SJCRH30 (cell line): ENCODE results near the gene NBEA. TPM values are rescaled to one million over a fixed set of nuclear protein-coding genes. Genes with fewer than 3 reads are reported as not detected.
"Not testable (repeated sequence)": the region's sequence is repeated elsewhere in the genome, so short reads cannot be mapped to it uniquely, and the experiment has no call there.

ENCODE experiments used
- DNase-seq, 2 experiments: peaks; one replicate each; pipeline ENCODE4 v3.0.0-alpha.2; 2015 to 2020
- H3K27ac ChIP-seq: fragments of 250-450 bp; sonication (Bioruptor Pico); 2 replicates; pipeline ENCODE4 v1.5.1; 2020; ENCODE audit warnings: mild to moderate bottlenecking, moderate library complexity
- H3K27me3 ChIP-seq: fragments of 250-450 bp; sonication (Bioruptor Pico); 2 replicates; pipeline ENCODE4 v1.5.1; 2020; ENCODE audit warnings: mild to moderate bottlenecking, moderate library complexity
- H3K36me3 ChIP-seq: fragments of 250-450 bp; sonication (Bioruptor Pico); 2 replicates; pipeline ENCODE4 v1.5.1; 2020; ENCODE audit warnings: mild to moderate bottlenecking, moderate library complexity
- H3K4me1 ChIP-seq: fragments of 250-450 bp; sonication (Bioruptor Pico); 2 replicates; pipeline ENCODE4 v1.5.1; 2020; ENCODE audit warnings: mild to moderate bottlenecking, moderate library complexity
- H3K4me3 ChIP-seq: fragments of 250-450 bp; sonication (Bioruptor Pico); 2 replicates; pipeline ENCODE4 v1.5.1; 2020; ENCODE audit warnings: mild to moderate bottlenecking, moderate library complexity
- H3K9me3 ChIP-seq: fragments of 250-450 bp; sonication (Bioruptor Pico); replicated peaks from 2 replicates; pipeline ENCODE4 v1.5.1; 2020; ENCODE audit warnings: mild to moderate bottlenecking, moderate library complexity
- total RNA-seq: library from RNA; depleted of rRNA; stranded (reverse); fragments of >200 nt; shearing (Covaris generic); gene quantifications from 2 replicates; pipeline ENCODE4 v1.2.3, GENCODE V29; 2014

The NBEA gene
- total RNA-seq, 1 experiment from 2014 or later: 5.3 TPM

DNA sequence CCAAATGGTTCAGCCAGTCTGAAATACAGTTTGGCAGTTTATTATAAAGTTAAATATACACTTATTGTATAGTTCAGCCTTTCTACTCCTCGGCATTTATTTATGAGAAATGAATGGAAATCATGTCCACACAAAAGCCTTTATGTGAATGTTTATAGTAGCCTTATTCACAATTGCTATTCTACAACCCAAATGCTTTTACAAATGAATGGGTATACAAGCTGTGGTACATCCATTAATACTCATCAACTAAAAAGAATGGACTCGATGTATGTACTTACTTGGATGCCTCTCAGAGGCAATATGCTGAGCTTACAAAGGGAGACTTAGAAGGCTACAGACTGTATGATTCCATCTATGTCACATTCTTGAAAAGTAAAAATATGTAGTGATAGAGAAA, 150.7 kb downstream of the NBEA start:
- DNase-seq: no peak
- no peak overlapping the region for H3K4me3 ChIP-seq
- H3K27ac ChIP-seq: no peak overlapping the region
- no peaks in the 10 kb centered on the region for H3K27me3 ChIP-seq
- H3K36me3 ChIP-seq: no peaks in the 10 kb centered on the region
- no peaks in the 10 kb centered on the region for H3K4me1 ChIP-seq
- H3K9me3 ChIP-seq: no peaks in the 10 kb centered on the region

DNA sequence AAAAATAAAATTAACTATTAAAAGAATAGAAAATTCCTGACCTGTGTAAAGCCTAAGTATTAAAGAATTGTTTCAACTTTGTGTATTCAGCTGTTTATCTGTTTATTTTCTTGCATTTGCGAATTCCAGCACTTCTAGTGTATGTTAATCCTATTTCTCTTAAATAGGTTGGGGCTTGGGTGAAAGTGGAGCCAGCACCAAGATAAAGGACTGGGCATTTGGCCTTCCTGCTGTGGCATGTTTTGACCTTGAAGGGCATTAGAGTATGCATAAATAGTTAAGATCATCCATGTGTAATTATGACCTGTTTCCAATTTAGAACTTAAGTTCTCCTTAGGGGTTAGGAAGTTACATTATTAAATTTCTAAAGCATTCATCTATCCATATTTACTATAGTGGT, 151.3 kb downstream of the NBEA start:
- H3K27ac ChIP-seq: no peak overlapping the region
- no peaks in the 10 kb centered on the region for H3K27me3 ChIP-seq
- no peak overlapping the region for H3K4me3 ChIP-seq
- H3K36me3 ChIP-seq: no peaks in the 10 kb centered on the region
- peak in 1 of 2 experiments; percentile 17 for DNase-seq
- H3K4me1 ChIP-seq: no peaks in the 10 kb centered on the region
- no peaks in the 10 kb centered on the region for H3K9me3 ChIP-seq

DNA sequence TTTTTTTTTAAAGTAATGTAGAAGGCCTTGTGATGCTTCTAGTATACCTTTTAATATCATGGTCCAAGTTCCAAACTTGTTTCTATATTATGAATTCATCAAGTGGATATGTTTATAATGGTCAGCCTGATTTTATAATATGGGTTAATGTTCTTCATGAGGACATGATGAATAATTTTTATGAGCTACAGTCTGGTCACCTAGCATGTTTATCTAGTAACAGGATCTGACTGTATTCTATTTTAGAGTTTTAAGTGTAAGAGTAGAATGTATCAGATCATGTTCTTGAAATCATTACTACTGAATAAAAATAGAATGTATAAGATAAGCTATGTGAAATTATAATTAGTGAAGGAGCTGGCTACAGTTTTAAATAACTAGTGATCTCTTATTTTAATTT, 164.7 kb downstream of the NBEA start:
- not testable (repeated sequence) for H3K4me3 ChIP-seq, H3K36me3 ChIP-seq, H3K27me3 ChIP-seq, H3K9me3 ChIP-seq, H3K27ac ChIP-seq, DNase-seq, H3K4me1 ChIP-seq

DNA sequence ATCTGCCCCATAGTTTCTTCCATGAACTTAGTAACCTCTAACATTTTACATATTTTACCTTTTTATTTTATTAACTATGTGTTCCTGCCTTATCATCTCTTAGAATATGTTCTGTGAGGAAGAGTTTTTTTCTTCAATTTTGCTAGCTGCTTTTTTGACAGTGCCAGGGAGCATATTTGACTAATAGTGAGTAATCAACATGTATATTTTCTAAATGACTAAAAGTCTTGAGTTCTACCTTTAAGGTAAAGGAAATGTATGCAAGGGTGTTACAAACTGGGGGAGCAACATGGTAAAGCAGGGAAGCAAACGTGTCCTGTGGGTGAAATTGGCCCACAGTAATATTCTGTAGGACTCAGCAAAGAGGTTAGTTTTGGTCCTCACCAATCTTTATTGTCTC, 165.5 kb downstream of the NBEA start:
- H3K4me3 ChIP-seq: no peak overlapping the region
- no peaks in the 10 kb centered on the region; the same call in 1 of the 2 replicates for H3K9me3 ChIP-seq
- H3K27me3 ChIP-seq: no peaks in the 10 kb centered on the region
- no peak for DNase-seq
- no peak overlapping the region for H3K27ac ChIP-seq
- H3K36me3 ChIP-seq: no peaks in the 10 kb centered on the region
- no peaks in the 10 kb centered on the region for H3K4me1 ChIP-seq

DNA sequence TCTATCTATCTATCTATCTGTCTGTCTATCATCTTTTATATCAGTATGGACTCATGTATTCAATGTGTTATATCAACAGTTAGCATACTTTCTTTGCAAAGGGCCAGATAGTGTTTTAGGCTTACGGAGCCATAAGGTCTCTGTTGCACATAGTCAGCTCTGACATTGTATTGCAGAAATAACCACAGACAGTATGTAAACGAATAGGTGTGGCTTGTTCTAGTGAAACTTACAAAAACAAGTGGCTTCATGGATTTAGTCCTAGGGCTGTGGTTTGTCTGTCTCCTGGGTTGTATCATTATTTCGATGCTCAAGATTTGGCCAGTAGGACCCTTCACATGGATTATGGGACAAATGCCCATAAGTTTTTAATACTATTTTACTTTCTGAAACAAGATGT, 171.5 kb downstream of the NBEA start:
- not testable (repeated sequence) for DNase-seq, H3K36me3 ChIP-seq, H3K27ac ChIP-seq, H3K27me3 ChIP-seq, H3K4me3 ChIP-seq, H3K4me1 ChIP-seq, H3K9me3 ChIP-seq

DNA sequence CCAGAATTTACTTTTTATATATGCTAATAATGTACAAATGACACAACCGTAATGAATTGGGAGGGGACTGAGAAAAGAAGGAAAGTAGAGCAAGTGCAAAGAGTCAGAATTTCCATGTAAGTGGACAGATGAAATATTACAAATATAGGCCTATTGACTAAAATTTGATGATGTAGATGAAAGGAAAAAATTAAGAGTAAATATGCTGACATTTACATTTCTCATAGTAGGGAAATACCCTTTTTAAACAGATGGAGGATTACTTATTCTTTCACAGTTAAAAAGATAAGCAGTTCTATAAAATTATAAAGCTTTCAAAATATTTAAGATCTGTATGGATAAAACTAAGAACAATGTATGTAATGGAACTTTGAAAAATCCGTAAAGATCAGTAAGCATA, 185.4 kb downstream of the NBEA start:
- no peaks in the 10 kb centered on the region for H3K9me3 ChIP-seq
- H3K27ac ChIP-seq: no peak overlapping the region
- no peaks in the 10 kb centered on the region for H3K36me3 ChIP-seq
- no peak overlapping the region for H3K4me3 ChIP-seq
- H3K4me1 ChIP-seq: no peaks in the 10 kb centered on the region
- H3K27me3 ChIP-seq: no peaks in the 10 kb centered on the region
- DNase-seq: no peak

DNA sequence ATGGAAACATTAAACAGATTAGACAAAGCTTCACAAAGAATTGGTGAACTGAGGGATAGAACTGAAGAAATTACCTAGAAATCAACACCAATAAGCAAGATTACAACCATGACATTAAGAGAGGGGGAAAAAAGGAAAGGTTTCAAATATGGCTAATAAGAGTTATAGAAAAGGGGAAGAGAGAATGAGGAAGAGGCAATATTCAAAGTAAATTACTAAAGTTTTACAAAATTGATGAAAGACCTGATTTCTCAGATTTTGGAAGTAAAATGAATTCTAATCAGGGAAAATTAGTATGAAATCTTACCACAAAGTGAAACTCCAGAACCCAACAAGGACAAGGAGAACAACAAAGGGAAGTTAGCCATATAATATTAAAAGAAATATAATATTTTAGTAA, 187.4 kb downstream of the NBEA start:
- no peak for DNase-seq
- H3K27ac ChIP-seq: no peak overlapping the region
- H3K4me3 ChIP-seq: no peak overlapping the region
- H3K4me1 ChIP-seq: no peaks in the 10 kb centered on the region
- no peaks in the 10 kb centered on the region for H3K9me3 ChIP-seq
- H3K36me3 ChIP-seq: no peaks in the 10 kb centered on the region
- no peaks in the 10 kb centered on the region for H3K27me3 ChIP-seq

DNA sequence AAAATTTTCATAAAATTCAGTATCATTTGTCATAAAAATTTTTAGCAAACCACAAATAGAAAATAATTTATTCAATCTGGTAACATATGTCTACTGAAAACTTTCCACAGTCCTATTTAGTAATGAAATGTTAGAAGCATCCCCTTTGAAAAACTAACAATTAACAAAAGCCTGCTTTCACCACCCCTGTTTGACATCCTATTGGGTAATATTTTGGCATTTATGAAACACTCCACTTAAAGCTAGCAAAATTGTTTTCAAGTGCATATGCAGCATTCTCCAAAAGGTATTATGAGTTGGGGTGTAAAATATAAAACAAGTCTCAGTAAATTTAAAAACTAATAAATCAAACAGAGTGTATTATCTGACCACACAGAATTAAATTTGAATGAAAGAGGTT, 189.4 kb downstream of the NBEA start:
- H3K9me3 ChIP-seq: no peaks in the 10 kb centered on the region
- H3K4me3 ChIP-seq: no peak overlapping the region
- DNase-seq: no peak
- H3K4me1 ChIP-seq: no peaks in the 10 kb centered on the region
- H3K27ac ChIP-seq: no peak overlapping the region
- no peaks in the 10 kb centered on the region for H3K36me3 ChIP-seq
- no peaks in the 10 kb centered on the region for H3K27me3 ChIP-seq

DNA sequence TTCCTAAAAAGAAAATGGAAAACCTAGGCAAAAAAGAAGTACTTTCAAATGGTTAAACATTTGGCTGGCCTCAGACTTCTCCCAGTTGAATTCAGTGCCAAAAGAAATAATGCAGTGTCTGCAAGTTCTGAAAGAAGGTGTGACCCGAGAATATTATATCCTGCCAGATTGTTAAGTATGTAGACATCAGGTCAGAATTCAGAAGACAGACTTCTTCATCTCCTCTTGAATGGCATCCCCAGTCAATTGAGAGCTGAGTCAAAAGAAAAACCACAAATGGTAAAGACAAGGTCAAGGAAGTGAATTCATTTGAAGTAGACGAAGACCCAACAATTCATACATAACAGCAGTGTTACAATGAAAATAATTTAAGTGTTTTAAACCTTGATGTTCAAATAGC, 194.5 kb downstream of the NBEA start:
- no peaks in the 10 kb centered on the region for H3K4me1 ChIP-seq
- no peak overlapping the region for H3K27ac ChIP-seq
- no peak for DNase-seq
- no peak overlapping the region for H3K4me3 ChIP-seq
- H3K9me3 ChIP-seq: no peaks in the 10 kb centered on the region
- no peaks in the 10 kb centered on the region for H3K27me3 ChIP-seq
- no peaks in the 10 kb centered on the region for H3K36me3 ChIP-seq

DNA sequence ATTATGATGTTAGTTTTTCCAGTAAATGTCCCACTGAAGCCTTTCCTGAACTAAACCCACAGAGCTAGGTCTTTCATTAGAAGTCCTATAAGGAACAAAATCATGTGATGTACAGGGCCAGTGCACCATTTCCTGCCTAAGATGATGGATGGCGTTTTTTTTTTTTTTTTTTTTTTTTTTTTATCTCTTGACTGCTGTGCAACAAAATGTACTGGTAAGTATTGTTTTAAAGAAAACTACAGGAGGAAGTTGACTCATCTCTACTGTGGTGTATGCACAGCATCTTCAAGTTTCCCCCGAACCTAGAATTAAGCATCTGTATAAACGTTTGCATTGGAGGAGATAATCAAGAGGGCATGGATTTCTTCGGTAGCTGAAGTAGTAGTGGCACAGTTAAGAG, 197.5 kb downstream of the NBEA start:
- no peak for DNase-seq
- Histone ChIP-seq H3K36me3 (no peaks in the 10 kb centered on the region), H3K27ac (no peak overlapping the region), H3K4me3 (no peak overlapping the region), H3K4me1 (no peaks in the 10 kb centered on the region), H3K9me3 (no peaks in the 10 kb centered on the region), H3K27me3 (no peaks in the 10 kb centered on the region)

DNA sequence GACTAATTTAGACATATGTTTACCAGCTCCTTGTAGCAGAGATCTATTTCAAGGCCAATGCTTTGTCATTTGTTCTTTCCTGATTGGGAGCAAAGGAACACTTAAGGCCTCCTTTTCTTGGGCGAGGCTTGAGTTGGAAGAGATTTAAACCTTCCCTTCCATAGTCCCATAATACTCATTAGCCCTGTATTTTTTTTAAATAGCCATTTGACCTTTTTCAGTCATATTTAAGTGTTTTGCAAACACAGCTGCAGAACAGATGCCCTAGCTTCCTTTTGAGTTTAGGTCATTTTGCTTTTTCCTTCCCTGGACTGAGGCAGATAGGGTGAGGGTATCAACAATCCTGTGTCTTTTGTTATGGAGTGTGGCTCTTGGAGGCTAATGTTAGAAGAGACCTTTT, 198.3 kb downstream of the NBEA start:
- Histone ChIP-seq H3K9me3 (no peaks in the 10 kb centered on the region), H3K4me3 (no peak overlapping the region), H3K27ac (no peak overlapping the region), H3K27me3 (no peaks in the 10 kb centered on the region), H3K36me3 (no peaks in the 10 kb centered on the region), H3K4me1 (no peaks in the 10 kb centered on the region)
- no peak for DNase-seq

DNA sequence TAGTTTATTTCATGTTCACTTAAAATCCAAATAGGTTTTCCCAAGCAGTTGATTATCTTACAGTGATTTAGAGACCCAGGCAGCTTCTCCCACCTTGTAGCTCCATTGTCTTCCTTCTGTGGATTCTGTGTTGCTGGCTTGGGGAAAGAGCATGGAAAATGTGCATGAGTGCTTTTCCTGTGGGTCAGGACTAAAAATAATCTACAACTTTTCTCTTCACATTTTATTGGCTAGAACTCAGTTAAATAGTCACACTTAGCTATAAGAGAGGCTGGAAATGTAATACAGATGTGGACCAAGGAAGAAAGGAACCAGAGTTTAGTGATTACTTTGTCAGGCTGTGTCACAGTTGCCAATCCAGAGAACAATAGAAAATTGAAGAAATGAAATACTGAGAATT, 198.8 kb downstream of the NBEA start:
- DNase-seq: no peak
- no peaks in the 10 kb centered on the region for H3K27me3 ChIP-seq
- H3K27ac ChIP-seq: no peak overlapping the region
- no peak overlapping the region for H3K4me3 ChIP-seq
- no peaks in the 10 kb centered on the region for H3K36me3 ChIP-seq
- H3K4me1 ChIP-seq: no peaks in the 10 kb centered on the region
- H3K9me3 ChIP-seq: no peaks in the 10 kb centered on the region

DNA sequence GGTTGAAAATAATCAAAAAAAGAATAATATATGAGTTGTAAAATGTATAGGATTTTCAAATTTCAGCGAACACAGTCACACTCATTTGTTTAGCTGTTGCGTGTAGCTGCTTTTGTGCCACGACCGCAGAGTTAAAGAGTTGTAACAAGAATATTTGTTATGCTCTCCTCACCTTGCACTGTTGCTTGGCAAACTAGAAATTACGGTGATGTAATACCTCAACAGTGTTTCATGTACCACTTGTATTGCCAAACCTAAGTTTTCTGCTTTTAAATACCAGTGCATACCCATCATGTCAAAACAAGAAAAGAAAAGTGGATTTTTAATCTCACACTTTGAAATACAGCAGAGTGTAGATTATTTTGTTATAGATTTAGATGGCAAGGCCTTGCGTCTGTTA, 201.1 kb downstream of the NBEA start:
- Histone ChIP-seq H3K4me1 (no peaks in the 10 kb centered on the region), H3K27ac (no peak overlapping the region), H3K36me3 (no peaks in the 10 kb centered on the region), H3K9me3 (no peaks in the 10 kb centered on the region), H3K27me3 (no peaks in the 10 kb centered on the region), H3K4me3 (no peak overlapping the region)
- no peak for DNase-seq

DNA sequence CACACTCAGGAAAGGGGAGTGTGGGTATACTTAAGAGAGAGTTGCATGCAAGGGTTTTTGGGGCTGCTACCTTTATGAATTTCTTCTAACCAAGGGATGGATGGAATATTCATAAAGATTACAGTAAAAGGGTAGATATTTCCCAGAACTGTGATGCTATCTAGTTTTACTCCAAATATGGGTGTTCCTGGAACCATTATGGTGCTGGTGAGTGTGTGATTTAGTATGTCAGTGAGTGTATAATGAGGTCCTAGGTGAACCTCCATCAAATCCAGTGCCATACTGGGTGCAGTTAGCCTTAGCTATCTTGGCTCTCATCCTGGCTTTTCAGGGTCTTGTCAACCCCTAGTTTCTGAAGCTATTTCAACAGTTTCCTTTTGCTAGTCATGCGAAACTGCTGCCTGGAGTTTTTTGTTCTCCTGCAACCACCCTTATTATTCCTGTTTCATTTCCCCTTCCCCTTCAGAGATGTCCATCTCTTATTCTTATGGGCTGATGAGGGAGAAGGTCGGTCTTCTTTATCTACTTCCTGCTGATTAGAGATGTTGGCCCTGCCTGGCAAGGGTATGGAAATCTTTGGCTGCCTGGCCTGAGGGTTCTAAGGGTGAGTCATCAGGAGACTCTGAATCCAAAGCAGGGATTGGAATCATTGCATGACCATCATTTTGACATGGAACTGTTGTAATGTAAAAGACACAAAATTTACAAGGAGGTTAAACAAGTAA, 202.3 kb downstream of the NBEA start:
- DNase-seq: no peak
- no peak overlapping the region for H3K4me3 ChIP-seq
- no peaks in the 10 kb centered on the region for H3K4me1 ChIP-seq
- no peak overlapping the region for H3K27ac ChIP-seq
- no peaks in the 10 kb centered on the region for H3K27me3 ChIP-seq
- H3K36me3 ChIP-seq: no peaks in the 10 kb centered on the region
- no peaks in the 10 kb centered on the region for H3K9me3 ChIP-seq

DNA sequence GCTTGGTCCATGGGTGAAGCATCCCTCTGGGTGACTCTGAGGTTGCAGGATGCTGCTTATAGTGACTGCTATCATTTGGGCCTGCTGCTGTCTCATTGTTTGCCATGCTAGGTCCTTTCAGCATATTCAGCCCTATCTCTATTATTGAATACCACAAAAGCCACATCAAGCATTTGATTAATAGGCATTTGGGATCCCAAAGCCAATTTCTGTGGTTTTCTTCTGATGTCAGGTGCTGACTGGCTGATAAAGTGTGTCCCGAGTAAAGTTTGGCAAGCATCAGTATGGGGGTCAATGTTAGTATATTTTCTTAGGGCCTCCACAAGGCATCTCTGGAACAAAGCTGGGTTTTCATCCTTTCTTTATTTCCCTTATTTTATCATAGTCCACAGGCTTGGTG, 204.6 kb downstream of the NBEA start:
- DNase-seq: no peak
- Histone ChIP-seq H3K27ac (no peak overlapping the region), H3K36me3 (no peaks in the 10 kb centered on the region), H3K4me1 (no peaks in the 10 kb centered on the region), H3K4me3 (no peak overlapping the region), H3K27me3 (no peaks in the 10 kb centered on the region), H3K9me3 (no peaks in the 10 kb centered on the region)

DNA sequence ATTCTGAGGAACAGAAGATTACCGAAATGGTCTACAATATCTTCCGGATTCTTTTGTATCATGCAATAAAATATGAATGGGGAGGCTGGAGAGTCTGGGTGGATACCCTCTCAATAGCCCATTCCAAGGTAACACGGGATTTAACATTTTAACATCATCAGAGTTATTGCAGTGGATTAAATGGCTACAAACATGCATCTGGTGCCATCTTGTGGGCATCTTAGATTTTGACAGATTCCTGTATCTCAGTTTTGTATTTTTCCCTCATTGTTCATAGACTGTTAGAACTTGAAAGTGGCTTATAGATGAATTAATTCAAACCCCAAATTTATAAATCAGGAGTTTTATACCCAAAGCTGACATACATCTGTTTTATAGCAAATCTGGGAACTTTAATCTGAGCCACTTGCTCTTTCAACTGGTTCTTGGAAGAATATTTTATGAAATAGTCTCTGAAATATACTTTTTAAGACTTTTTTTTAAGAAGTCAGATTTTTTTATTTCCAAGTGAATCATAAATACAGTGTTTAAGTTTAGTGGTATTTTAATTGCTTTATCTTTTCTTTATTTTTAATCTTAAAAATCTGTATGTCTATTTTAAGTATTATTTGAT, 215.2 kb downstream of the NBEA start:
- Histone ChIP-seq H3K36me3 (no peaks in the 10 kb centered on the region; the same call in 1 of the 2 replicates), H3K4me3 (no peak overlapping the region), H3K27ac (no peak overlapping the region), H3K9me3 (no peaks in the 10 kb centered on the region), H3K27me3 (no peaks in the 10 kb centered on the region), H3K4me1 (no peaks in the 10 kb centered on the region)
- DNase-seq: peak; percentile 21 to 82
